Measurements from ENCODE around the gene CEP128.

GRCh38 chr14:80839743-80840142, 101.8 kb downstream of the CEP128 start:
- TF ChIP-seq POLR2A (IDR thresholded peaks at IDR 0.05; ENCODE audit: low read length) (no peak), GATA1 (IDR thresholded peaks at IDR 0.05; ENCODE audit: low read depth, low read length) (no peak)

Data from erythroblast (primary cell).